SK-N-SH treated with all-trans-retinoic acid at 6 μM for 48 hours (cell line): ENCODE data around the gene MAP3K3.

Experiments
- ATAC-seq: fragments of 200-7000 bp; cut with Tn5 transposase; 3 replicates; pipeline ENCODE4 v1.9.1; 2020; ENCODE audit warnings: mild to moderate bottlenecking, moderate library complexity
- ARNTL ChIP-seq: fragments of 450-650 bp; formaldehyde crosslinking; IDR thresholded peaks from 2 replicates; pipeline ENCODE4 v1.5.0; 2020; ENCODE audit warnings: low read depth, mild to moderate bottlenecking, moderate library complexity, borderline replicate concordance
- BACH2 ChIP-seq: fragments of 250-450 bp; sonication (Bioruptor Pico); IDR thresholded peaks from 2 replicates; pipeline ENCODE4 v1.9.0; 2021; ENCODE audit warnings: mild to moderate bottlenecking, borderline replicate concordance
- CSRNP3 ChIP-seq: fragments of 250-450 bp; sonication (Bioruptor Pico); IDR thresholded peaks from 2 replicates; pipeline ENCODE4 v1.5.1; 2021; ENCODE audit warnings: mild to moderate bottlenecking, moderate library complexity
- ESRRG ChIP-seq: fragments of 250-450 bp; sonication (Bioruptor Pico); IDR thresholded peaks from 2 replicates; pipeline ENCODE4 v1.6.1; 2021; ENCODE audit warnings: mild to moderate bottlenecking
- GLIS3 ChIP-seq: fragments of 250-450 bp; sonication (Bioruptor Pico); IDR thresholded peaks from 2 replicates; pipeline ENCODE4 v1.5.0; 2020; ENCODE audit warnings: mild to moderate bottlenecking, moderate library complexity
- ISL1 ChIP-seq: fragments of 250-450 bp; sonication (Bioruptor Pico); IDR thresholded peaks from 2 replicates; pipeline ENCODE4 v2.1.2; 2022; ENCODE audit warnings: mild to moderate bottlenecking, moderate library complexity
- OSR1 ChIP-seq: fragments of 250-450 bp; sonication (Bioruptor Pico); IDR thresholded peaks from 2 replicates; pipeline ENCODE4 v1.8.0; 2022; ENCODE audit warnings: moderate library complexity, mild to moderate bottlenecking, inconsistent platforms
- PATZ1 ChIP-seq: fragments of 250-450 bp; sonication (Bioruptor Pico); IDR thresholded peaks from 2 replicates; pipeline ENCODE4 v1.8.0; 2020; ENCODE audit warnings: mild to moderate bottlenecking, moderate library complexity, borderline replicate concordance
- POU6F1 ChIP-seq: fragments of 250-450 bp; sonication (Bioruptor Pico); IDR thresholded peaks from 2 replicates; pipeline ENCODE4 v1.8.0; 2021; ENCODE audit warnings: low read depth, mild to moderate bottlenecking, moderate library complexity, borderline replicate concordance
- PPARA ChIP-seq: fragments of 250-450 bp; sonication (Bioruptor Pico); IDR thresholded peaks from 2 replicates; pipeline ENCODE4 v1.5.0; 2020; ENCODE audit warnings: mild to moderate bottlenecking, borderline replicate concordance
- RARB ChIP-seq: fragments of 250-450 bp; sonication (Bioruptor Pico); IDR thresholded peaks from 2 replicates; pipeline ENCODE4 v1.8.0; 2021; ENCODE audit warnings: mild to moderate bottlenecking, moderate library complexity
- SNAI2 ChIP-seq: fragments of 250-450 bp; sonication (Bioruptor Pico); IDR thresholded peaks from 2 replicates; pipeline ENCODE4 v1.5.0; 2020; ENCODE audit warnings: mild to moderate bottlenecking, moderate library complexity
- TCF4 ChIP-seq: fragments of 250-450 bp; sonication (Bioruptor Pico); IDR thresholded peaks from 2 replicates; pipeline ENCODE4 v1.8.0; 2021; ENCODE audit warnings: mild to moderate bottlenecking, moderate library complexity, borderline replicate concordance
- TOX ChIP-seq: fragments of 250-450 bp; sonication (Bioruptor Pico); IDR thresholded peaks from 2 replicates; pipeline ENCODE4 v1.8.0; 2021; ENCODE audit warnings: mild to moderate bottlenecking, moderate library complexity, borderline replicate concordance
- ZC3H10 ChIP-seq: fragments of 250-450 bp; sonication (Bioruptor Pico); IDR thresholded peaks from 2 replicates; pipeline ENCODE4 v1.5.1; 2021; ENCODE audit warnings: mild to moderate bottlenecking, moderate library complexity
- ZFP3 ChIP-seq: fragments of 250-450 bp; sonication (Bioruptor Pico); IDR thresholded peaks from 2 replicates; pipeline ENCODE4 v1.5.0; 2020; ENCODE audit warnings: mild to moderate bottlenecking, moderate library complexity
- ZFP30 ChIP-seq: fragments of 450-650 bp; formaldehyde crosslinking; IDR thresholded peaks from 2 replicates; pipeline ENCODE4 v1.5.0; 2022; ENCODE audit warnings: mild to moderate bottlenecking, moderate library complexity
- ZNF565 ChIP-seq: fragments of 450-650 bp; formaldehyde crosslinking; conservative IDR thresholded peaks from 2 replicates; pipeline ENCODE4 v1.5.0; 2020; ENCODE audit warnings: low read depth, mild to moderate bottlenecking, moderate library complexity
- ZNF70 ChIP-seq: fragments of 450-650 bp; formaldehyde crosslinking; IDR thresholded peaks from 2 replicates; pipeline ENCODE4 v1.5.0; 2020; ENCODE audit warnings: mild to moderate bottlenecking, moderate library complexity
- TF ChIP-seq, protein P1 (sequence below): fragments of 250-450 bp; sonication (Bioruptor Pico); IDR thresholded peaks from 2 replicates; pipeline ENCODE4 v1.5.1; 2020; ENCODE audit warnings: low read depth, mild to moderate bottlenecking, moderate library complexity

MAP3K3 gene

GRCh38 chr17:63609816-63610573 lies 12.2 kb upstream of the MAP3K3 start (continued):
- TF ChIP-seq CSRNP3 (CRISPR knock-in tag) (no peak), RARB (CRISPR knock-in tag) (no peak)
- TF ChIP-seq, all 23 proteins: peak for 0

DNA sequence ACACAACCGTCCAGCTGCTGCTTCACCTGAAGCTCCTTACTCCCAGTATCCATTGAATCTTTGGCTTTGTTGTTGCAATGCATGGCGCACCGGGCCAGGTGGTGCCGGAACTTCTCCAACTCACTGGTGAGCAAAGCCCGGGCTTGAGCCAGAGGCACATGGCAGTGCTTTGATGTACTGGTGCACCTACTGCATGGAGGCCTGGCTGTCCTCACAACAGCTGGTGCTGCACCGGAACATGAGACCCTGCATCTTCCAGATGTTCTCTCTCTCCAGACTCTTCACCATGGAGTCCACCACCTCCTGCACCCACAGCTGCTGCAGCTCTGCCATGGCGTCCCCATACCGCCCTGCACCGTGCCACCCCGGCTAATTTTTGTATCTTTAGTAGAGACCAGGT lies 11.4 kb upstream of the MAP3K3 start:
- TF ChIP-seq ESRRG (CRISPR knock-in tag) = no peak
- TF ChIP-seq TCF4 = no peak
- ATAC-seq = no peak

DNA sequence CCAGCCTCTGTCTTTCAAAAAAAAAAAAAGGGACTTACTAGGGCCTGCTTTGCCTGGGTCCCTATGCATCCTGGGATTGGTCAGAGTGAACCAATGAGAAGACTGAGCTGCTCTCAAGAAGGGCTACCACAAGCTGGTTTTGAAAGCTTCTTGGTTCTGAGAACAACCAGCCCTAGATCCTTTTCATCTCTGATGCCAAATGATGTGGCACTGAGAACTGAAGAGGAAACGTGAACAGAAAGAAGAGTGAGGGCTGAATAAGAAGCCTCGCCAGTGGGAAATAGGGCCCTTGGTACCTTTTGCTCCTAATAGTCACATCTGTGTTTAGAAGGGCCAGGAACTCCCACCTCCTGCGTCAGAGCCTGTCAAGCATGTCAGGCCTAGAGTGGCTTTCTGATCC lies 10.9 kb upstream of the MAP3K3 start:
- TF ChIP-seq PPARA (CRISPR knock-in tag) (no peak), ZNF565 (CRISPR knock-in tag) (no peak), ZC3H10 (no peak), TOX (no peak), POU6F1 (CRISPR knock-in tag) (no peak), RARB (CRISPR knock-in tag) (no peak), OSR1 (CRISPR knock-in tag) (no peak), CSRNP3 (CRISPR knock-in tag) (no peak)

GRCh38 chr17:63613663-63614062 lies 8.6 kb upstream of the MAP3K3 start:
- ATAC-seq = no peak
- no peak for TF ChIP-seq ISL1 (CRISPR knock-in tag)
- no peak for TF ChIP-seq PATZ1
- no peak for TF ChIP-seq ZNF70 (CRISPR knock-in tag)
- no peak for TF ChIP-seq SNAI2 (CRISPR knock-in tag)

More for the DNA sequence above, 10.9 kb upstream of the MAP3K3 start:
- no peak for ATAC-seq

DNA sequence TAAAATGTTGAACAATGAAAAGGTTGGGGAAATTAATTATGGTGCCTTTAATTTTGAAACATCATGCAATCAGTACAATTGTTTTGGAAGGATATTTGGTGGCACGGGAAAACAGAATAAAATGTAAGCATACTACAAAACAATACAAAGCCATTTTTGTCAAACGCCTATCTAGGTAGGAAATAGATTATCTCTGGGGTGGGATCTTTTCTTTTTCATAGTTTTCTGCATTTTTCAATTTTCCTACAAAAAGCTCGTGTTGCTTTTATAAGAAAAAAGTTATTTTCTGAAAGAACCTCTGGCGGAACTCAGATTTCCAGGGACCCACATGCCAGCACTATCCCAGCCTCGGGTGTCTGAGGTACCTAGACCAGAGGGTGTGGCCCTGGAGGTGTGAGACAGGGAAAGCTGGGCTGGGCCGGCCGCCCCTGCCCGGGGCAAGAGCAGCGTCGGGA lies 961 bp upstream of the MAP3K3 start:
- no peak for TF ChIP-seq PATZ1
- TF ChIP-seq ISL1 (CRISPR knock-in tag) = no peak
- no peak for TF ChIP-seq ZC3H10
- no peak for TF ChIP-seq TCF4
- TF ChIP-seq POU6F1 (CRISPR knock-in tag) = no peak
- no peak for TF ChIP-seq ZFP30 (CRISPR knock-in tag)
- no peak for TF ChIP-seq GLIS3 (CRISPR knock-in tag)
- no peak for TF ChIP-seq BACH2
- TF ChIP-seq ARNTL (CRISPR knock-in tag) = no peak
- no peak for TF ChIP-seq ZFP3 (CRISPR knock-in tag)
- TF ChIP-seq SNAI2 (CRISPR knock-in tag) = no peak
- TF ChIP-seq ZNF565 (CRISPR knock-in tag) = no peak
- no peak for TF ChIP-seq ZNF70 (CRISPR knock-in tag)
- TF ChIP-seq, protein P1, sequence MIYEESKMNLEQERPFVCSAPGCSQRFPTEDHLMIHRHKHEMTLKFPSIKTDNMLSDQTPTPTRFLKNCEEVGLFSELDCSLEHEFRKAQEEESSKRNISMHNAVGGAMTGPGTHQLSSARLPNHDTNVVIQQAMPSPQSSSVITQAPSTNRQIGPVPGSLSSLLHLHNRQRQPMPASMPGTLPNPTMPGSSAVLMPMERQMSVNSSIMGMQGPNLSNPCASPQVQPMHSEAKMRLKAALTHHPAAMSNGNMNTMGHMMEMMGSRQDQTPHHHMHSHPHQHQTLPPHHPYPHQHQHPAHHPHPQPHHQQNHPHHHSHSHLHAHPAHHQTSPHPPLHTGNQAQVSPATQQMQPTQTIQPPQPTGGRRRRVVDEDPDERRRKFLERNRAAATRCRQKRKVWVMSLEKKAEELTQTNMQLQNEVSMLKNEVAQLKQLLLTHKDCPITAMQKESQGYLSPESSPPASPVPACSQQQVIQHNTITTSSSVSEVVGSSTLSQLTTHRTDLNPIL (CRISPR knock-in tag) = no peak
- ATAC-seq = no peak
